SK-N-SH treated with all-trans-retinoic acid at 6 μM for 48 hours (cell line): ENCODE data around the gene CEP164.

ENCODE experiments used
- ARNTL ChIP-seq: fragments of 450-650 bp; formaldehyde crosslinking; IDR thresholded peaks from 2 replicates; pipeline ENCODE4 v1.5.0; 2020; ENCODE audit warnings: low read depth, mild to moderate bottlenecking, moderate library complexity, borderline replicate concordance
- GLIS3 ChIP-seq: fragments of 250-450 bp; sonication (Bioruptor Pico); IDR thresholded peaks from 2 replicates; pipeline ENCODE4 v1.5.0; 2020; ENCODE audit warnings: mild to moderate bottlenecking, moderate library complexity
- ZC3H10 ChIP-seq: fragments of 250-450 bp; sonication (Bioruptor Pico); IDR thresholded peaks from 2 replicates; pipeline ENCODE4 v1.5.1; 2021; ENCODE audit warnings: mild to moderate bottlenecking, moderate library complexity
- ZFP3 ChIP-seq: fragments of 250-450 bp; sonication (Bioruptor Pico); IDR thresholded peaks from 2 replicates; pipeline ENCODE4 v1.5.0; 2020; ENCODE audit warnings: mild to moderate bottlenecking, moderate library complexity
- ZFP30 ChIP-seq: fragments of 450-650 bp; formaldehyde crosslinking; IDR thresholded peaks from 2 replicates; pipeline ENCODE4 v1.5.0; 2022; ENCODE audit warnings: mild to moderate bottlenecking, moderate library complexity
- ZNF565 ChIP-seq: fragments of 450-650 bp; formaldehyde crosslinking; conservative IDR thresholded peaks from 2 replicates; pipeline ENCODE4 v1.5.0; 2020; ENCODE audit warnings: low read depth, mild to moderate bottlenecking, moderate library complexity
- TF ChIP-seq, protein P1 (sequence below): fragments of 250-450 bp; sonication (Bioruptor Pico); IDR thresholded peaks from 2 replicates; pipeline ENCODE4 v1.8.0; 2020; ENCODE audit warnings: mild to moderate bottlenecking, moderate library complexity, borderline replicate concordance
- TF ChIP-seq, protein P2 (sequence below): fragments of 250-450 bp; sonication (Bioruptor Pico); IDR thresholded peaks from 2 replicates; pipeline ENCODE4 v1.5.1; 2020; ENCODE audit warnings: low read depth, mild to moderate bottlenecking, moderate library complexity

DNA sequence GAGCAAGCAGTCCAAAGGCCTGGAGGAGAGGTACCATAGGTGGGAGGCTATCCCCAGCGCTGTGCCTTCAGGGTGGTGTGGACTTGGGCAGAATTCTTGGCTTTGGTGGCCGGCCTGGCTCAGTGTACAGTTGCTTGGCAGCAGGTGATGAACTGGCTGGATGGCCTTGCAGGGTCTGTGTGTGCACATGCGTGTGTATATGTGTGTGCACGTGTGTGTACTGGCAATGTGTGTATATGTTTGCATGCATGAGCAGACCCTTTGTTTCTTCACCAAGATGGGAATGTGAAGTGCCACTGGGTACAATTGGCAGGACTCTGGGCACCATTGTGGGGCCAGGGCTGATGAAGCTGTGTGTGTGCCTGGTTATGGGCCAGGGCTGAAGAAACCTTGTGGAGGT is 53.0 kb downstream of the CEP164 start:
- TF ChIP-seq ARNTL (no peak), ZNF565 (CRISPR knock-in tag) (no peak), GLIS3 (CRISPR knock-in tag) (no peak), ZFP30 (CRISPR knock-in tag) (no peak), ZFP3 (CRISPR knock-in tag) (no peak), ZC3H10 (CRISPR knock-in tag) (no peak)
- TF ChIP-seq, protein P1, sequence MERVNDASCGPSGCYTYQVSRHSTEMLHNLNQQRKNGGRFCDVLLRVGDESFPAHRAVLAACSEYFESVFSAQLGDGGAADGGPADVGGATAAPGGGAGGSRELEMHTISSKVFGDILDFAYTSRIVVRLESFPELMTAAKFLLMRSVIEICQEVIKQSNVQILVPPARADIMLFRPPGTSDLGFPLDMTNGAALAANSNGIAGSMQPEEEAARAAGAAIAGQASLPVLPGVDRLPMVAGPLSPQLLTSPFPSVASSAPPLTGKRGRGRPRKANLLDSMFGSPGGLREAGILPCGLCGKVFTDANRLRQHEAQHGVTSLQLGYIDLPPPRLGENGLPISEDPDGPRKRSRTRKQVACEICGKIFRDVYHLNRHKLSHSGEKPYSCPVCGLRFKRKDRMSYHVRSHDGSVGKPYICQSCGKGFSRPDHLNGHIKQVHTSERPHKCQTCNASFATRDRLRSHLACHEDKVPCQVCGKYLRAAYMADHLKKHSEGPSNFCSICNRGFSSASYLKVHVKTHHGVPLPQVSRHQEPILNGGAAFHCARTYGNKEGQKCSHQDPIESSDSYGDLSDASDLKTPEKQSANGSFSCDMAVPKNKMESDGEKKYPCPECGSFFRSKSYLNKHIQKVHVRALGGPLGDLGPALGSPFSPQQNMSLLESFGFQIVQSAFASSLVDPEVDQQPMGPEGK (CRISPR knock-in tag): no peak
- TF ChIP-seq, protein P2, sequence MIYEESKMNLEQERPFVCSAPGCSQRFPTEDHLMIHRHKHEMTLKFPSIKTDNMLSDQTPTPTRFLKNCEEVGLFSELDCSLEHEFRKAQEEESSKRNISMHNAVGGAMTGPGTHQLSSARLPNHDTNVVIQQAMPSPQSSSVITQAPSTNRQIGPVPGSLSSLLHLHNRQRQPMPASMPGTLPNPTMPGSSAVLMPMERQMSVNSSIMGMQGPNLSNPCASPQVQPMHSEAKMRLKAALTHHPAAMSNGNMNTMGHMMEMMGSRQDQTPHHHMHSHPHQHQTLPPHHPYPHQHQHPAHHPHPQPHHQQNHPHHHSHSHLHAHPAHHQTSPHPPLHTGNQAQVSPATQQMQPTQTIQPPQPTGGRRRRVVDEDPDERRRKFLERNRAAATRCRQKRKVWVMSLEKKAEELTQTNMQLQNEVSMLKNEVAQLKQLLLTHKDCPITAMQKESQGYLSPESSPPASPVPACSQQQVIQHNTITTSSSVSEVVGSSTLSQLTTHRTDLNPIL: no peak
